AG09309 (cell line): ENCODE results near the gene CLEC9A.

Experiments used
- DNase-seq: peaks from one replicate; pipeline ENCODE4 v3.0.0-alpha.2; 2010; ENCODE audit warnings: low read depth
- H3K4me3 ChIP-seq: 2 replicates; pipeline ENCODE4 v1.5.1; 2011; ENCODE audit warnings: mild to moderate bottlenecking, low read depth, low read length, moderate library complexity; ENCODE audit not compliant: control insufficient read depth
- TF ChIP-seq, protein P1 (sequence below): IDR thresholded peaks from 2 replicates; pipeline ENCODE4 v1.5.1; 2011; ENCODE audit warnings: mild to moderate bottlenecking, low read depth, low read length, inconsistent platforms; ENCODE audit not compliant: insufficient read depth, control insufficient read depth; ENCODE audit errors: missing control alignments

The CLEC9A gene

DNA sequence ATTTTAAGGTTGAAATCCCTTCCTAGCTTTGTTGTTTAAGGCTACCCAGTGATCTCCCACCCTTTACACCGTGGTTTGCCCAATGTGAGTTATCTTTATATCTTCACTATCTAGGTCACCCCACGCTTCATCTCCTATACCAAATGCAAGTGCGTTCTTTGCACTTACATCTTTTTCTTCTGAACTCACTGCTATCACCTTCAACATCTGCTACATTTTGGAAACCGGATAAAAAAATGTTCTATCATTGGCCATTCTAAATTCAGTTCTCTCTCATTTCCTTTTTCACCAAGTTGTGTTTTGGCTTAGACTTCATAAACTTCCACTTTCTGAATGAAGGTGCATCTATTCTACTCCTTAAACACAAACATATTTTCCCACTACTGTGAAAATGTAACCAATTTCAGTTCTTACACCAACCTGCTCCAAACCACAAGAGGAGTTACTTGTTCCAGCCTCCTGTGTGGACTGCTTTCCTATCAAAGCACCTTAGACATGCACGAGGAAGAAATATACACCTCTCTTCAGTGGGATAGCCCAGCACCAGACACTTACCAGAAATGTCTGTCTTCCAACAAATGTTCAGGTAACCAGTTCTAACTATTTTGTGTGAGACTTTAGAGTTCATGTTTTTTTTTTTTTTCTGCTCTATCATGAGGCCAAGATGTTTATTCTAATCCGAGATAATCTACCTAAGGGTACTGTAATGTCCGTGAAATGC lies 21.9 kb downstream of the CLEC9A start:
- H3K4me3 ChIP-seq = no peak overlapping the region
- DNase-seq = no peak
- TF ChIP-seq, protein P1, sequence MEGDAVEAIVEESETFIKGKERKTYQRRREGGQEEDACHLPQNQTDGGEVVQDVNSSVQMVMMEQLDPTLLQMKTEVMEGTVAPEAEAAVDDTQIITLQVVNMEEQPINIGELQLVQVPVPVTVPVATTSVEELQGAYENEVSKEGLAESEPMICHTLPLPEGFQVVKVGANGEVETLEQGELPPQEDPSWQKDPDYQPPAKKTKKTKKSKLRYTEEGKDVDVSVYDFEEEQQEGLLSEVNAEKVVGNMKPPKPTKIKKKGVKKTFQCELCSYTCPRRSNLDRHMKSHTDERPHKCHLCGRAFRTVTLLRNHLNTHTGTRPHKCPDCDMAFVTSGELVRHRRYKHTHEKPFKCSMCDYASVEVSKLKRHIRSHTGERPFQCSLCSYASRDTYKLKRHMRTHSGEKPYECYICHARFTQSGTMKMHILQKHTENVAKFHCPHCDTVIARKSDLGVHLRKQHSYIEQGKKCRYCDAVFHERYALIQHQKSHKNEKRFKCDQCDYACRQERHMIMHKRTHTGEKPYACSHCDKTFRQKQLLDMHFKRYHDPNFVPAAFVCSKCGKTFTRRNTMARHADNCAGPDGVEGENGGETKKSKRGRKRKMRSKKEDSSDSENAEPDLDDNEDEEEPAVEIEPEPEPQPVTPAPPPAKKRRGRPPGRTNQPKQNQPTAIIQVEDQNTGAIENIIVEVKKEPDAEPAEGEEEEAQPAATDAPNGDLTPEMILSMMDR = no peak

DNA sequence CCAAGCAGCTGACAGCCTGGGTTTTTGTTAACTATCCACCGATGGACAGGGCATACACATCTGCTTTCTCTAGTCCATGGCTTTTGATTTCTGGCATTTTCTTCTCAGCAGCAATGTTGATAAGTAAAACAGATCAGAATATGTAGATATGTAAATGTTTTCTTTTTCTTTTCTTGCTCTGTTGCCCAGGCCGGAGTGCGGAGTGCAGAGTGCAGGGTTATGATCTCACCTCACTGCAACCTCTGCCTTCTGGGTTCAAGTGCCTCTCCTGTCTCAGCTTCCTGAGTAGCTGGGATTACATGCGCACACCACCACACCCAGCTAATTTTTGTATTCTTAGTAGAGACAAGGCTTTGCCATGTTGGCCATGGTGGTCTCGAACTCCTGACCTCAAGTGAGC lies 27.9 kb downstream of the CLEC9A start:
- DNase-seq = no peak
- H3K4me3 ChIP-seq = no peak overlapping the region
- TF ChIP-seq, protein P1 = no peak

DNA sequence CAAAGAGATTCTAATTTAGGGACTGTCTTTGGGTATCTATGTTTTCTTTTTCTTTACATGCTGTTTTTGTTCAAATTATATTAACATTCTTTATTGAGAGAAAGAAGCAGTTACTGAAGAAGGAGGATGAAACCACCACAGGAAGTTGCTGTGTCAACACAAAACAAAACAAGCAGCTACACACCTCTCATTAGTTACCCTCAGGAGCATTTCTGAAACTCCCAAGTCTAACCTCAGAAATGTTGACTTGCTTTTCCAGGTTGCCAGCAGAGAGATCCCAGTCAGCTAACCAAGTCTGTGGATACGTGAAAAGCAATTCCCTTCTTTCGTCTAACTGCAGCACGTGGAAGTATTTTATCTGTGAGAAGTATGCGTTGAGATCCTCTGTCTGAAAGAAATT lies 34.8 kb downstream of the CLEC9A start:
- H3K4me3 ChIP-seq = no peak overlapping the region
- TF ChIP-seq, protein P1 = no peak
- no peak for DNase-seq

DNA sequence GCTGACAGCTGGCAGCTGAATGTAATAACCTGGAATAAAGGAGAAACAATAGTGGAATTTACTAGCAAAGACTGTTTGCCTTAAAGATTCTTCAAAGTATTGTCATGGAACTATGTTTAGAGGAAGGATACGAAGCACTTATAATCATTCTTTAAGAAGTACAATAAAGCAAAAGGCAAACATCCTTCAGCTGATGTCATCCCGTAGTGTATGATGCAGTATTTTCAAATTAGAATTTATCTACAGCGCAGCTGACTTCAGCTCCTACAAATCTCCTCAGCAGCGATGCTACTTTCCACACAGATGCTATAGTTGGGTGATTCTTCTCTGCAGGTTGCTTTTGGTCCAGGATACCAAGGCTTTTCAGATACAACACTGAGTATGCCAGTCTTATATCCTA lies 36.8 kb downstream of the CLEC9A start:
- TF ChIP-seq, protein P1 = no peak
- DNase-seq = no peak
- no peak overlapping the region for H3K4me3 ChIP-seq

DNA sequence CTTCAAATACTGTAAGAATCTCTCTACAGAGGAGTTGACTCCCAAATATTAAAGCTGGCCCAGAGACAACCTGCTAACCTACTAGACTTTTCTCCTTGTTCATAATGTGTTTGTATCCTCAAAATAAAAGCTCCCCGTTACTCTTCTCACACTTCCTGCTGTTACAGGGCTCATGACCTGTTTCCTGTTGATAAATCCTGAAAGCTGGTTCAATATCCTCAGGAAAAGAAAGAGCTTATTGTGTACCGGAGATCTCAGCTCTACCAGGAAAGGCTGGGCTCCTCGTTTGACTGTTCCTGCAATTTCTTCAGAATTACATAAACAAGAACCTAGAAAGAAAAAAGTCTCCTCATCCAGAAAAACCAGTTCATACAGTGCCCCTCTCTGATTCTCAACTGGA lies 37.5 kb downstream of the CLEC9A start:
- TF ChIP-seq, protein P1 = no peak
- no peak overlapping the region for H3K4me3 ChIP-seq
- no peak for DNase-seq

DNA sequence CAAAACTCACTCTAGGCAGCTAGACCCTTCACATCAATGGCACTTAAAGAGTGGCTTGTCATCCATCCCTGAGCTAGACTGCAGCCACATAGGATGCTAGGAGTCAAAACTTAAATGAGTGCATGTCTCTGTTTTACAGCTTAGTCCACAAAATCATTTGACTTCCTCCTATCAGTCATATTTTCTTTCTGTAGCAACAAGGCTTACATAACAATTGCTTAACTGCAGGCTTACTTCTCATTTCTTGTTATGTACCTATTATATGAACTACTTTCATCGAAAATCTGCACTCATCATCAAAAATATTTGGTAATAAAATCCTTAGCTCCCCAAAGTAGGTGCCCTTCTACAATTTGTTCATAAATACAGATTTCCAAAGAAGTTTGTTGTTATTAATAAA lies 38.2 kb downstream of the CLEC9A start:
- TF ChIP-seq, protein P1 = no peak
- H3K4me3 ChIP-seq = no peak overlapping the region
- no peak for DNase-seq
